ENCODE data around the gene NRL.
A peak's percentile ranks its signal among the peaks of the same experiment; 100 is the strongest.
"Not testable (repeated sequence)": the region's sequence is repeated elsewhere in the genome, so short reads cannot be mapped to it uniquely, and the experiment has no call there.

NRL gene

DNA sequence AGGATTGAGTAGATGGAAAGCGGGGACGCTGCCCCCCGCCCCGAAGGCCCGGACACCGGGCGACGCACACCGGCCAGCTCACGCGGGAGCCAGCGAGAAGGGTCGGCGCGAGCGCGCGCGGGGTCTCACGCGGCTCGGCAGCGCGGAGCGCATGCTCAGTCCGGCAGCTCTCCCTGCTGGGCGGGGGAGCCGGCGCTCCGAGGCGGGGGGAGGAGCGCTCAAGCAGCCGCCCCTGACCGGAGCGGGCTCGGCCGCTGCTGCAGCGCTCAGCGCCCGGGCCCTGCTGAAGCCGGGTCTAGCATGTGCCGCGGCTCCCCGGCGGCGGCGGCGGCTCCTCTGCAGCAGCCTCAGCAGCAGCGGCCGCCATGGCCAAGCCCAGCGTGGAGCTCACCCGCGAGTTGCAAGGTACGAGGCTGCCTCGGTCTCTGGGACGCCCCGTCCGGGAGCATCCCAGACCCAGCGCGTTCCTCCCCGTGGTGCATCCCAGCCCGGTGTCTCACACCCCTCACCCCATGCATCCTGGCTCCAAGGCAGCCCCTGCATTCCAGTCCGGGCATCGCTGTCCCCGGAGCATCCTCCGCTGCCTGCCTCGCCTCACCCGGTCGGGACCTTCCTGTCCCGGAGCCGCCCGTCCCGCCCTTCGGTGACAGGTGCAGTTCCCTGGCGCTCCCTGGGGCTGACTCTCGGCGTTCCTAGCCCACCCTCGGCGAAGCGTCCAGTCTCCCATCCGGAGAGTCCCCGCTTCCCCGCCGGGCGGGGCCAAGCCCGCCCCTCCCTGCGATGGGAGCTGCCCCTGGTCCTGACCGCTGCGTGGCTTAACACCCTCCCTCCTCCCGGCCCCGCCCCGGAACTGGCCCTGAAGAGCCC is 62.7 kb downstream of the NRL start, which contains the start of gene CARMIL3:
Gene CARMIL3 (plus strand): TSS at position 221 of the 867 bp plus-strand sequence. CDS start 145 bp downstream, at position 366.
- peak; percentile 78 for DNase-seq (ENCODE audit: low spot score)

DNA sequence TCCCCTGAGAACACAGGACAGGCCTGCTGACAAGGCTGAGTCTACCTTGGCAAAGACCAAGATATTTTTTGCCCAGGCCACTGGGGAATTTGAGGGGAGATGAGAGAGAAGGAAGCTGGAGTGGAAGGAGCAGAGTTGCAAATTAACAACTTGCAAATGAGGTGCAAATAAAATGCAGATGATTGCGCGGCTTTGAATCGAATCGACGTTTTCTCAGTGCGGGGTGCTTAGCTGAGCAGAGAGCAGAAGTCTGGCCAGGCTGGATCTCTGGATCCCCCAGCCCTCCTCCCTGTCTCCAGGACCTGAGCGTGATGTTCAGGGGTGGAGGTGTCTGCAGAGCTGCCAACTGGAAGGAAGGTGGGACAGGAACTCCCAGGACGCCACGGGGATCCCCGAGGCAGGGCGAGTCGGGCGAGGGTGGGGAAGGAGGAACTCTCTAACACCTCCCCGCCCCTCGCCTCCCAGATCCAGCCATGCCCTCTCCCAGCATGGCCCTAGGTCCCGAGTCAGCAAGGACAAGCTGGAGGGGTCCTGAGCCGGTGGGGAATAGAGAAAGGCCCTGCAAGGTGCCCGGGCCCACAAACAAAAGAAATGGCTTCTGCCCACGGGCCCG is 63.5 kb downstream of the NRL start:
- DNase-seq (ENCODE audit: low spot score) = no peak

DNA sequence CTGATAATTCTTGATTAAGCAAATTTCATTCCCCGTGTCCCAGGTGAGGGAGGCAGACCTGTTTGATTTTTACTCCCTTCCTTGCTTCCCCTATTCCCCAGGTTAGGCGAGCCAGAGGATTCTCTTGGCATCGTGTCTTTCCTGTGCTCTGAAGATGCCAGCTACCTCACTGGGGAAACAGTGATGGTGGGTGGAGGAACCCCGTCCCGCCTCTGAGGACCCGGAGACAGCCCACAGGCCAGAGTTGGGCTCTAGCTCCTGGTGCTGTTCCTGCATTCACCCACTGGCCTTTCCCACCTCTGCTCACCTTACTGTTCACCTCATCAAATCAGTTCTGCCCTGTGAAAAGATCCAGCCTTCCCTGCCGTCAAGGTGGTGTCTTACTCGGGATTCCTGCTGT is 64.0 kb downstream of the NRL start:
- not testable (repeated sequence) for DNase-seq (ENCODE audit: low spot score)

DNA sequence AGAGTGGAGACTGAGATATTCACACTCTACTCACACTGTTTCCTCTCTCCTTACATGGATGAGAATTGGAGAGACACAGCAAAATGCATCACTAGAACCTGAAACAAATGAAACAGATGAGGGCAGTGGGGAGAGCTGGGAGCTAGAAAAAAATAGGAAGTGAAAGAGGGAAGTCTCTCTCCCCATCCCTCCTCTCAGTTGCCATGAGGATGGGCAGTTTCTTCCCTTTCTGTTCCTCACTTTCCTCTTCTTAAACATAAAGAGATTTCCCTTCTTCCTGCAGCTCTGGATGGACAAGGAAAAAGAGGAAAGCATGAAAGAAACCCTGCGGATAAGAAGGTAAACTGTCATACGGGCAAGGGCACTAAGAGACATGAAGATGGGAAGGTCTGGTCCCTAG is 65.7 kb downstream of the NRL start:
- DNase-seq (ENCODE audit: low spot score) = not testable (repeated sequence)

DNA sequence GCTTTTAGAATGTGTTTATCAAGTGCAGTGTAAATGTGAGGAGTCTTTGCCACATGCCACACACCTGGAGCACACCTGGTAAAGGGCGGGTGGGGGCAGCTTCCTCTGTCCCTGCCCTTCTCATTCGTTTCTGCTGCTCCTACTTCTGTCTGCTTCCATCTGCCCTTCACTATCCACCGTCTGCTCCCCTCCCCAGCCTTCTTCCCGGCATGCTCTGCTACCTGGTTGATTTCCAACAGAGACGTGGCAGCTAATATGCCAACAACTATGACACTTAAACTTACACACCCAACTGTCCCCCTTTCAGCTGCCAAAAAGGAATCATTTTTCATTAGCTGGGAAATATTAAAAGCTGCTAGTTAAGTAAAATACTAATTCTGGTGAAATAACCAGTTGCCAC is 72.0 kb downstream of the NRL start:
- DNase-seq (ENCODE audit: low spot score) = no peak

DNA sequence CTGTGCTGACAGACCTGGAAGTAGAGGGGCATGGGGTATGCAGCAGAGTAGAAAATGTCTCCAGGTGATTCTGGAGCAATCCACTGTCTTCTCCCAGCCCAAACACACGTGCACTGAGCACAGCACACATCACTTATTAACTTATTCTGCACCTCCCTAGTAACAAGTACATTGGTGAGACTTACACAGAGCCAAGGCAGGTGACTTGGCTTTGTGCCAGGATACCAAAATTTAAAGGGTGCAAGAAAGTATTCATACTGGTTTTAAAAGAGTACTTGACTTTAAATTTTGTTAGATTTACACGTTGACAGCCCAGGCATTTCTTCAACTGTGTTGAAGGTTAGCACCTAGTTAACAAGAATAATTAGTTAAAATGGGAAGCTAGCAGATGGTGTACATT is 74.1 kb downstream of the NRL start:
- peak; percentile 1 for DNase-seq (ENCODE audit: low spot score)

DNA sequence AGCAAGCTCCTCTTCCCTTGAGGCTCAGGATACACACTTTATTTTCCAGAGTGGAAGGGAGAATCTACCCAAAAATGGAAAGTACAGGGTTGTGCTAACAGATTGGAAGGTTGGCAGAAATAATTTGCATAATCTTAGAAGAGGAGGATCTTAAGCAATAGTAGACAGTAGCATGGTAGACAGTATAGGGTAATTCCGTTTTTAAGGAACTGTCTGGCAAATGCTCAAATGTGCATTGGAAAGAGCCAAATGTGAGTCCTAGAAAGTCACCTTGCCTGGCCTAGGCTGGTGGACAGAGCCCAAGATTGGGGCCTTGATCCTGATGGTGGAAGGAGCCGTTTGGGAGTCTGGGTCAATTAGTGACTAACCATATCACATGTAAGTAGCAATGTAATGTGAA is 76.1 kb downstream of the NRL start:
- no peak for DNase-seq (ENCODE audit: low spot score)

DNA sequence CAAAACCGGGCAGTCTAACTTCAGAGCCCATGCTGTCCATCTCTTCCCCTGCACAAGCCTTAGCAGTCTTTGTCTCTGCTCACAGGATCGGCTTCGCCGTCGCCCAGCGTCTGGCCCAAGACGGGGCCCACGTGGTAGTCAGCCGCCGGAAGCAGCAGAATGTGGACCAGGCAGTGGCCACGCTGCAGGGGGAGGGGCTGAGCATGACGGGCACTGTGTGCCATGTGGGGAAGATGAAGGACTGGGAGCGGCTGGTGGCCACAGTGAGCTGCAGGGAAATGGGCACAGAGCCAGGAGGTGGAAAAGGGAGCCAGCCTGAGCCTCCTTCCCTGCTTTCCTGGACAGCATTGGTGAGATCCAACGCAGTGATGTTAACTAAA is 77.1 kb downstream of the NRL start:
- no peak for DNase-seq (ENCODE audit: low spot score)

DNA sequence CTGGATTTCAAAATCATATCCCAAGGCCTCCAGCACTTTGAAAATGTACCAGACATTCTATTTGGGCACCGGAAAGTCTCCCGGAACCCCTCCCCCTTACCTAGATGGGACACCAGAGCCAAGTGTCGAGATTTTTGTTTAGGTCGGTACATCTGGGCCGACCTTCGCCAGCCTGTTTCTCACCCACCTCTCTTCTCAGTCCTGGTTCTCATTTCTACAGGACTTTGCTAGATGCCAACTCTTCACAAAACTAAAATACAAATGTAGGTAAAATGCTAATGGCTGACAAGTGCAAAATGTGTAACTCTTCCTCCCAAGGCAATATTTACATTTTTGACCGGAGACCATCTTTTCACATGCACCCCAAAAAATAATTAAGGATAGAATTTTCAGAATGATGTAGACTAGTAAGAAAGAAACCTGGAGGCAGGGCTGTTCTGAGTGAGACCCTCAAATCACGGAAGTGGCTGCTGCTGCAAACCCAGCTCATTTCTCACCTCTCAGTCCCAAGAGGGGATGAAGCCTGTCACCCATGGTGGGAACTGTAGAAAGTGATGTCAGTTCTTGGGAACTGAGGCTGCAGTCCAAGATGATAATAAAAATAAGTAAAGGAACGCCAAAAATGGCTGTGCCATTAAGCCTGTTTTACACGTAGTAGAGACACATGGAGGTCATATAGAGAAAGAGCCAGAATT is 77.6 kb downstream of the NRL start:
- not testable (repeated sequence) for DNase-seq (ENCODE audit: low spot score)

DNA sequence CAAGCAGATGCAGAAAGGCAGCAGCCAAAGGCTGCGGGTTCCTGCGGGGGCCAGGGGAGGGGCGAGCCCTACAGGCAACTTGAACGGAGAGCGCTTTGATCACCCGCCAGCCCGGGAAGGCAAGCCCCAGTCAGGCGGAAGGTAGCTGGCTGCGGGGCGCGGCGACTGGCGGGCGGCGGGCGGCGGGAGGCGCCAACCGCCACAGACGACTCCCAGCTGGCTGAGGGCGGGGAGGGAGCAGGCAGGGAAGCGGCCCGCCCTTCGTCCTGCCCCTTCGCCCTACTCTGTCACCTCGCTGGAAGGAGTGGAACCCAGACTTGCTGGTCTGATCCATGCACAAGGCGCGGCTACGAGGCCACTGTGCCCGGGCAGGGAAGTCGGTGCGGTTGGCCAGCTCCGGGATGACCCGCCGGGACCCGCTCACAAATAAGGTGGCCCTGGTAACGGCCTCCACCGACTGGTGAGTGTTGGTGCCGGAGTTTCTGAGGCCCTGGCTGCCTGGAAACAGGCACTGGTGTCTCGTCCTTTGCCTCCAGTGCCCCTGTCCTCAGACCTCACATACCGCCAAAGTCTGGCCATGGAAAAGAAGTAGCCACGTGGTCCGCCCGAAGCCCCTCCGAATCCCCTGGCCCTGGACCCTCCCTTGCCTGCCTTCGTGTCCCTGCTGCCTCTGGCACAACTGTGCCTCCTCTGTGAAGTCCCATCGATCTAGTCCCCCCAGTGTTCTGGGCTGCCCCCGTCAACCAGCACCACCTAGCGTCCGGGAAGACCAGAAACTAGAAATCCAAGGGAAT is 78.4 kb downstream of the NRL start:
- DNase-seq (ENCODE audit: low spot score) = peak; percentile 74

DNA sequence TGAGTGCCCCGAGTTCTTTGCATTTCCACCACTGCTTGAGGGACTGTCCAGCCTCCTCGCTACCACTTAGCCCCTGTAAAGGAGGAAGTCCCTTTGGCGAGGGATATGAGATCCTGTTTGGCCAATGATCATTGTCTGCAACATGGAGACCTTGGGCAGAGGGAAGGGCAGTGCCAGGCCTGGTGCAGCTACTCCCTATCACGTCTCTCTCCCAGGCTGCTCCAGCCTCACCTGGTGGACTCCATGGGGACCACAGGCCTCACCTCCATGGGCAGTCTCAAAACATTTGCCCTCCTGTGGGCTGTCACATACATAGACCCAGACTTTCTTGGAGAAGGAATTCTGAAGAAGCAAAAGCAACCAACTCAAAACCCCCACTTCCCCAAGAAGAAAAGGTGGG is 79.0 kb downstream of the NRL start:
- not testable (repeated sequence) for DNase-seq (ENCODE audit: low spot score)

DNA sequence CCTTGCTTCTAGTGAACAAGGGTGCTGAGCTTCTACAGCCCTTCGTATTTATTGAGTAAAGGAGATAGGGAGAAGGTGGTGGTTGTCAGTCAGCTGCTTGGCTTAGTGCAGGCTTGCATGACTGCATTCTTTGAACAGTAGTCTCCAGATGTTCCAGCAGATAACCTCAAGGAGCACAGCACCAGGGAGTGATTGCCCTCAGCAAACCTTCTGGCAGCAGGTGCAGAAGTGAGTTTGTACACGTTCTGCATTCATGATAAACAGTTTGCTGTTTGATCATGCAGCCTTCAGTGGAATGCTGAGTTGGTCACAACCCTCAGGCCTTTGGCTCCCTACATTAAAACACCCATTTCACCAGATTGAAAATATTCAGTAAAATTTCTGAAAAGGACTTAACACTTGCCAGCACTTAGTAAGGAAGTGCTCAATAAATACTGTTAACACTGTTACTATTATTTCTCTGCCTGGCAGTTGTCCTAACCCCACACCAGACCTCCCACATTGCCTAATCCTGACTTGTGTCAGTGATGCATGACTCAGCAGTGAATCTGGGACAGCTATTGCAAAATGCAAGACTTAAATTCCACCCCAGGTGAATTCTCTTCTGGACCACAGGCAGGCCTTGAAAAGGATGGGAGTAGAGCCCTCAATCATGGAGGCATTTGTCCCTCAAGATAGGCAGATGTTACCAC is 81.9 kb downstream of the NRL start:
- peak; percentile 70 for DNase-seq (ENCODE audit: low spot score)

DNA sequence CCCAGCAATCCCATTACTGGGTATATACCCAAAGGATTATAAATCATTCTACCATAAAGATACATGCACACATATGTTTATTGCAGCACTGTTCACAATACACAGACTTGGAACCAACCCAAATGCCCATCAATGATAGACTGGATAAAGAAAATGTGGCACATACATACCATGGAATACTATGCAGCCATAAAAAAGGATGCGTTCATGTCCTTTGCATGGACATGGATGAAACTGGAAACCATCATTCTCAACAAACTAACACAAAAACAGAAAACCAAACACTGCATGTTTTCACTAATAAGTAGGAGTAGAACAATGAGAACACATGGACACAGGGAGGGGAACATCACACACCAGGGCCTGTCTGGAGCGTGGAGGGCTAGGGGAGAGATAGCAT is 83.4 kb downstream of the NRL start:
- not testable (repeated sequence) for DNase-seq (ENCODE audit: low spot score)

DNA sequence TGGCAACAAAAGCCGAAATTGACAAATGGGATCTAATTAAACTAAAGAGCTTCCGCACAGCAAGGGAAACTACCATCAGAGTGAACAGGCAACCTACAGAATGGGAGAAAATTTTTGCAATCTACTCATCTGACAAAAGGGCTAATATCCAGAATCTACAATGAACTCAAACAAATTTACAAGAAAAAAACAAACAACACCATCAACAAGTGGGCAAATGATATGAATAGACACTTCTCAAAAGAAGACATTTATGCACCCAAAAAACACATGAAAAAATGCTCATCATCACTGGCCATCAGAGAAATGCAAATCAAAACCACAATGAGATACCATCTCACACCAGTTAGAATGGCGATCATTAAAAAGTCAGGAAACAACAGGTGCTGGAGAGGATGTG is 85.1 kb downstream of the NRL start:
- not testable (repeated sequence) for DNase-seq (ENCODE audit: low spot score)
